ENCODE measurements around the gene NREP.

The NREP gene

DNA sequence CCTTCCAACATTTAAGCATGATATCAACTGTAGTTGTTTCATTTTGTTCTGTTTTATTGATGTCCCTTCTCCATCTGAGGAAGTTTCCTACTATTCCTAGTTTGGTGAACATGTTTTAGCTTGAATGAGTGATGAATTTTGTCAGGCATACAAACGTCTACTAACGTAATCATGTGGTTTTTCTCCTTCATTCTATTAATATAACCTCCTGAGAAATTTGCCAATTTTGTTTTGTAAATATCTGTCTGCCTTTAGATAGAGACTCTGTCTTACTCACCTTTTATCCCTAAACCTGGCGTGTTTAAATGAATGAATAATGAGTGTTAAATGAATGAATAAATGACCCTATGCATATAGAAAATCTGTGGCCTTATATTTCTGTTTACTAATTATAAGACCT lies 26.5 kb upstream of the NREP start:
- TF ChIP-seq, protein P1, sequence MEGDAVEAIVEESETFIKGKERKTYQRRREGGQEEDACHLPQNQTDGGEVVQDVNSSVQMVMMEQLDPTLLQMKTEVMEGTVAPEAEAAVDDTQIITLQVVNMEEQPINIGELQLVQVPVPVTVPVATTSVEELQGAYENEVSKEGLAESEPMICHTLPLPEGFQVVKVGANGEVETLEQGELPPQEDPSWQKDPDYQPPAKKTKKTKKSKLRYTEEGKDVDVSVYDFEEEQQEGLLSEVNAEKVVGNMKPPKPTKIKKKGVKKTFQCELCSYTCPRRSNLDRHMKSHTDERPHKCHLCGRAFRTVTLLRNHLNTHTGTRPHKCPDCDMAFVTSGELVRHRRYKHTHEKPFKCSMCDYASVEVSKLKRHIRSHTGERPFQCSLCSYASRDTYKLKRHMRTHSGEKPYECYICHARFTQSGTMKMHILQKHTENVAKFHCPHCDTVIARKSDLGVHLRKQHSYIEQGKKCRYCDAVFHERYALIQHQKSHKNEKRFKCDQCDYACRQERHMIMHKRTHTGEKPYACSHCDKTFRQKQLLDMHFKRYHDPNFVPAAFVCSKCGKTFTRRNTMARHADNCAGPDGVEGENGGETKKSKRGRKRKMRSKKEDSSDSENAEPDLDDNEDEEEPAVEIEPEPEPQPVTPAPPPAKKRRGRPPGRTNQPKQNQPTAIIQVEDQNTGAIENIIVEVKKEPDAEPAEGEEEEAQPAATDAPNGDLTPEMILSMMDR (IDR thresholded peaks at IDR 0.05; ENCODE audit: poor library complexity, severe bottlenecking): no peak
- Histone ChIP-seq H3K4me1 (ENCODE audit: insufficient read depth, poor library complexity, severe bottlenecking) (peaks cover 25% of the 10 kb centered on the region), H3K4me3 (ENCODE audit: severe bottlenecking) (no peak overlapping the region), H3K9me3 (ENCODE audit: severe bottlenecking) (no peaks in the 10 kb centered on the region), H3K27ac (ENCODE audit: poor library complexity, severe bottlenecking) (peak overlapping the region; percentile 61), H3K36me3 (ENCODE audit: low read depth) (no peaks in the 10 kb centered on the region), H3K27me3 (ENCODE audit: insufficient read depth, poor library complexity, severe bottlenecking) (no peaks in the 10 kb centered on the region)
- ATAC-seq (ENCODE audit: low read depth) (peak; percentile 68), DNase-seq (ENCODE audit: low spot score) (no peak)

DNA sequence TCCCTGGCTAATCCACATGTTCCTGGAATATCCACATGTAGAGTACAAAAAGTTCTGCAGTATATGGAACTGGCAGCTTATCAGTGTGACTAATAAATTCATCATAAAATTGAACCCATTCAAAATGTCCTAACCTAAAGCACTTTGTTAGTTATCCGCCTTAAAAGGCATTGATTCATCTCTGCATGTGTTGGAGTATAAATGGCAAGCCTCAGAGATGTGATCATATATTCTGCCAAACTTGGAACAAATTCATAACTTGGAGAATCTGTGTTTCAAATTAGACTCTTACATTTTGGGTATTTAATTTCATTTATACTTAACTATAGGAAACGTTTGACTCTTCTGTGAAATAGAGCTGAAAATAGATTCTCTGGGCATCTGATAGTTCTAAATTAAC lies 25.2 kb upstream of the NREP start:
- Histone ChIP-seq H3K36me3 (ENCODE audit: low read depth) (no peaks in the 10 kb centered on the region), H3K27me3 (ENCODE audit: insufficient read depth, poor library complexity, severe bottlenecking) (no peaks in the 10 kb centered on the region), H3K27ac (ENCODE audit: poor library complexity, severe bottlenecking) (peak overlapping the region; percentile 61), H3K4me3 (ENCODE audit: severe bottlenecking) (no peak overlapping the region), H3K4me1 (ENCODE audit: insufficient read depth, poor library complexity, severe bottlenecking) (peaks cover 25% of the 10 kb centered on the region), H3K9me3 (ENCODE audit: severe bottlenecking) (no peaks in the 10 kb centered on the region)
- peak; percentile 71 for ATAC-seq (ENCODE audit: low read depth)
- DNase-seq (ENCODE audit: low spot score): no peak
- TF ChIP-seq, protein P1 (IDR thresholded peaks at IDR 0.05; ENCODE audit: poor library complexity, severe bottlenecking): no peak

DNA sequence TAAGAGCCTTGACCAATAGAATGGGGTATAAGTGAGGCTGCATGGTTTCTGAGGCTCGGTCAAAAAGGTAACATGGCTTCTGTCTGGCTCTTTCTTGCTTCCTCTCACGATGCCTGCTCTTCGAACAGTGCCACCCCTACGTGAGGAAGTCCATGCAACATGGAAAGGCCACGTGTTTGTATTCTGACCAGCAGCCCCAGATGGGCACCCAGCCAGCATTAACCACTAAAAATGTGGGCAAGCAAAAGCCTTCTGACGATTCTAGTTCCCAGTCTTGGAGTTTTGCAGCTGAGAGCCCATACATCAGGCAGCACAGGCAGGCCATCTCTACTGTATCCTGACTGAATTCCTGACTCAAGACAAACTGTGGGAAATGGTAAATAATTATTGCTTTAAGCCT lies 24.2 kb upstream of the NREP start:
- Histone ChIP-seq H3K4me3 (ENCODE audit: severe bottlenecking) (no peak overlapping the region), H3K27ac (ENCODE audit: poor library complexity, severe bottlenecking) (no peak overlapping the region), H3K36me3 (ENCODE audit: low read depth) (no peaks in the 10 kb centered on the region), H3K9me3 (ENCODE audit: severe bottlenecking) (no peaks in the 10 kb centered on the region), H3K4me1 (ENCODE audit: insufficient read depth, poor library complexity, severe bottlenecking) (peaks cover 25% of the 10 kb centered on the region), H3K27me3 (ENCODE audit: insufficient read depth, poor library complexity, severe bottlenecking) (no peaks in the 10 kb centered on the region)
- TF ChIP-seq, protein P1 (IDR thresholded peaks at IDR 0.05; ENCODE audit: poor library complexity, severe bottlenecking): no peak
- no peak for ATAC-seq (ENCODE audit: low read depth)
- no peak for DNase-seq (ENCODE audit: low spot score)

DNA sequence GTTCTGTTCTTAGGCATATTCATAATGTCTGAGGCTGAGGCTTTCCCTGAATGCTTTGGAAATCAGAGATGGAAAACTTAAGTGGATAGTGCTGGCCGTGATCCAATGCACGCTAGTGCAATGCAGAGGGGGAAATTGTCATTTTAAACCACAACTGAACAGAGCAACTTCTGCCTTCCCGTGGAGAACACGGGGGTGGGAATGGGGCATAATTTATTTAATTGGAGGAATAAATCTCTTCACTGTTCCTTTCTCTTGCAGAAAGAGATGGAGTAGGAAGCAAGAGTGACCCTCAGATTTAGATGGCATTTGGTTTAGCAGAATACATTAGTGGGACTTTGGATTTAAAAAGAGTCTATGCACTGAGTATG lies 22.9 kb upstream of the NREP start:
- peaks cover 28% of the 10 kb centered on the region for H3K4me1 ChIP-seq (ENCODE audit: insufficient read depth, poor library complexity, severe bottlenecking)
- H3K27me3 ChIP-seq (ENCODE audit: insufficient read depth, poor library complexity, severe bottlenecking): no peaks in the 10 kb centered on the region
- DNase-seq (ENCODE audit: low spot score): no peak
- no peak for ATAC-seq (ENCODE audit: low read depth)
- no peak overlapping the region for H3K27ac ChIP-seq (ENCODE audit: poor library complexity, severe bottlenecking)
- TF ChIP-seq, protein P1 (IDR thresholded peaks at IDR 0.05; ENCODE audit: poor library complexity, severe bottlenecking): no peak
- H3K4me3 ChIP-seq (ENCODE audit: severe bottlenecking): no peak overlapping the region
- no peaks in the 10 kb centered on the region for H3K36me3 ChIP-seq (ENCODE audit: low read depth)
- H3K9me3 ChIP-seq (ENCODE audit: severe bottlenecking): no peaks in the 10 kb centered on the region

DNA sequence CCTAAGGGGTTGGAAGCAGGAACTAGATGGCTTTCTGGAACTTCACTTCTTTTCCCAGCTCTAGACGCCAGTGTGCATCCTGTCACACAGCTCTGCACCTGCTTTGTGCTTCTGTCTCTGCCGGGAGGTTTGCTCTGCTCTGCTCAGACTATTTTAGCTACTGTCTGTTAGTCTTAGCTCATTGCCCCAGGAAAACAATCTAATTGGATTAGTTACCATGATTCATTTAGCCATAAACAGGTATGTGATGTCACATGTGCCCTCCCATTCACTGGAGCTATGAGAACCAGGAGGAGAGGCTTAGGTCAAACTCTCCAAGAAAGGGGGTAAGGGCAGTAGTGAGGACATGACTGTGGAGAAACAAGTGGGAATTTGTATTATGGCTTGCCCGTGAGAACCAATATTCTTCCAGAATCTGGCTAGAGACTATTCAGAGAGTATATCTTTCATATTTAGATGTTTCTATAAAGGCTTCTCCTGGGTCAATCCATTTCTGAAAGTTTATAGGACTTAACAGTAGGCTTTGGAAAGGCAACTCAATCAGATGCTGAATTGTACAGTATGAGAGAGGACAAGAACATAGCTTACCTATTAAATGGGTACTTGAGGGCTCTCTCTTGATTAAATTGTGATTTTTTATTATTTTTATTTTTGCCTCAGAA lies 22.4 kb upstream of the NREP start:
- H3K36me3 ChIP-seq (ENCODE audit: low read depth): no peaks in the 10 kb centered on the region
- H3K4me3 ChIP-seq (ENCODE audit: severe bottlenecking): no peak overlapping the region
- H3K9me3 ChIP-seq (ENCODE audit: severe bottlenecking): no peaks in the 10 kb centered on the region
- no peaks in the 10 kb centered on the region for H3K27me3 ChIP-seq (ENCODE audit: insufficient read depth, poor library complexity, severe bottlenecking)
- DNase-seq (ENCODE audit: low spot score) (no peak), ATAC-seq (ENCODE audit: low read depth) (no peak)
- H3K4me1 ChIP-seq (ENCODE audit: insufficient read depth, poor library complexity, severe bottlenecking): peaks cover 34% of the 10 kb centered on the region
- TF ChIP-seq, protein P1 (IDR thresholded peaks at IDR 0.05; ENCODE audit: poor library complexity, severe bottlenecking): no peak
- H3K27ac ChIP-seq (ENCODE audit: poor library complexity, severe bottlenecking): no peak overlapping the region
